GM18498 (cell line): Measurements from ENCODE around the gene AMER2.

Experiments
- ATAC-seq: cut with Tn5 transposase; IDR thresholded peaks from one replicate; pipeline ENCODE4 v1.9.1; 2021; ENCODE audit warnings: mild to moderate bottlenecking, moderate library complexity; ENCODE audit not compliant: unreplicated experiment

AMER2 gene

GRCh38 chr13:25171517-25172302, at the start of gene AMER2:
AMER2 (minus strand) TSS chr13:25172288; CDS start chr13:25171619, 669 bp downstream.
- ATAC-seq, result no peak

GRCh38 chr13:25218019-25218418, 45.9 kb upstream of the AMER2 start:
- no peak for ATAC-seq

- ATAC-seq, result no peak
Observed at GRCh38 chr13:25217023-25217885, 45.2 kb upstream of the AMER2 start.

GRCh38 chr13:25215253-25215575, 43.1 kb upstream of the AMER2 start:
- no peak for ATAC-seq

- ATAC-seq, result no peak
Observed at GRCh38 chr13:25214491-25215252, 42.6 kb upstream of the AMER2 start.

- ATAC-seq, result no peak
Observed at GRCh38 chr13:25213715-25214114, 41.6 kb upstream of the AMER2 start.

GRCh38 chr13:25210842-25211569, 38.9 kb upstream of the AMER2 start:
- ATAC-seq, result no peak

- no peak for ATAC-seq
Observed at GRCh38 chr13:25207291-25207810, 35.3 kb upstream of the AMER2 start.

- ATAC-seq, result no peak
Observed at GRCh38 chr13:25204863-25205262, 32.8 kb upstream of the AMER2 start.

- no peak for ATAC-seq
Observed at GRCh38 chr13:25203127-25203740, 31.1 kb upstream of the AMER2 start.

GRCh38 chr13:25200783-25201182, 28.7 kb upstream of the AMER2 start:
- ATAC-seq, result no peak

GRCh38 chr13:25198647-25199046, 26.6 kb upstream of the AMER2 start:
- ATAC-seq, result no peak

GRCh38 chr13:25196971-25197370, 24.9 kb upstream of the AMER2 start:
- no peak for ATAC-seq

GRCh38 chr13:25192936-25193335, 20.8 kb upstream of the AMER2 start:
- ATAC-seq, result no peak

- no peak for ATAC-seq
Observed at GRCh38 chr13:25192489-25192888, 20.4 kb upstream of the AMER2 start.

- ATAC-seq, result no peak
Observed at GRCh38 chr13:25192052-25192451, 20.0 kb upstream of the AMER2 start.

- no peak for ATAC-seq
Observed at GRCh38 chr13:25190771-25191170, 18.7 kb upstream of the AMER2 start.

GRCh38 chr13:25190256-25190655, 18.2 kb upstream of the AMER2 start:
- ATAC-seq, result no peak

- no peak for ATAC-seq
Observed at GRCh38 chr13:25187596-25187995, 15.5 kb upstream of the AMER2 start.

- ATAC-seq, result no peak
Observed at GRCh38 chr13:25186187-25186586, 14.1 kb upstream of the AMER2 start.
